MM.1S (cell line): ENCODE results near the gene ACSS3.

Experiments
- EZH2 ChIP-seq: fragments of 300-600 bp; sonication (generic); optimal IDR thresholded peaks from 2 replicates; pipeline ENCODE3; 2017; ENCODE audit warnings: low read depth, mild to moderate bottlenecking, antibody characterized with exemption, low read length, mixed read lengths
- TF ChIP-seq, protein P1 (sequence below): fragments of 300-600 bp; sonication (generic); IDR thresholded peaks from 2 replicates; pipeline ENCODE4 v1.5.1; 2016; ENCODE audit warnings: antibody characterized with exemption, low read length, mixed read lengths

DNA sequence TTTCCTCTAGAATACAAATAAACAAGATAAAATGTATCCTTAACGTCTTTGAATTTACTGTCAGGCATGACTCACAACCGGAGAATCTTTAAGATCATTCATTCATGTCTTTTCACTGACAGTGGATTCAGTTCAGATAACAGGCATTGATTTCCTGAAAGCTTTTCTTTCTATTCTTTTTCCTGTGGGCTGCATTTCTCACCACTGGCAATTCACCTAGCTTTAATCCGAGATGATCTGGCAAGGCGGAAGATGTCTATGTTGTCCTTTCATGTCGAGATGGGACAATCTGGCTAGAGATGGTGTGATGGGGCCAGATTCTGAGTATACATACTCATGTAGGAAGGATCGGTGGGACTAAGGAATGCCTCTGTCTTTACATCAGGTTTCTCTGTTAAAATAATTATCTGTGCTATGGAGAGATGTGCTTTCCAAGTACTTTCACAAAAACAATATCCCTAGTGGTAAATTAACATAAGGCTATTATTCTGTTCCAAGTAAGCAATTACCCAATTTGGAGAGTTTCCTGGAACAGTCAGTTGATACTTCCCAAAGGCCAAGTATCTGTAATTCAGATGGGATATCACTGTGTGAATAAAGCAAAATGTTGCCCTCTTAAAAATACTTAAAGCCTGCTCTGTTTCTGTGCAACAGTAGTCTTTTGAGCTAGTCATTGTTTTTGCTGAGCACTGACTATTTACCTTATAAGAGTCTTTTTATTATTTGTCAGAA, 17.8 kb downstream of the ACSS3 start:
- TF ChIP-seq, protein P1, sequence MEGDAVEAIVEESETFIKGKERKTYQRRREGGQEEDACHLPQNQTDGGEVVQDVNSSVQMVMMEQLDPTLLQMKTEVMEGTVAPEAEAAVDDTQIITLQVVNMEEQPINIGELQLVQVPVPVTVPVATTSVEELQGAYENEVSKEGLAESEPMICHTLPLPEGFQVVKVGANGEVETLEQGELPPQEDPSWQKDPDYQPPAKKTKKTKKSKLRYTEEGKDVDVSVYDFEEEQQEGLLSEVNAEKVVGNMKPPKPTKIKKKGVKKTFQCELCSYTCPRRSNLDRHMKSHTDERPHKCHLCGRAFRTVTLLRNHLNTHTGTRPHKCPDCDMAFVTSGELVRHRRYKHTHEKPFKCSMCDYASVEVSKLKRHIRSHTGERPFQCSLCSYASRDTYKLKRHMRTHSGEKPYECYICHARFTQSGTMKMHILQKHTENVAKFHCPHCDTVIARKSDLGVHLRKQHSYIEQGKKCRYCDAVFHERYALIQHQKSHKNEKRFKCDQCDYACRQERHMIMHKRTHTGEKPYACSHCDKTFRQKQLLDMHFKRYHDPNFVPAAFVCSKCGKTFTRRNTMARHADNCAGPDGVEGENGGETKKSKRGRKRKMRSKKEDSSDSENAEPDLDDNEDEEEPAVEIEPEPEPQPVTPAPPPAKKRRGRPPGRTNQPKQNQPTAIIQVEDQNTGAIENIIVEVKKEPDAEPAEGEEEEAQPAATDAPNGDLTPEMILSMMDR: no peak
- no peak for TF ChIP-seq EZH2
